ENCODE results near the gene ITSN1.

- no peak for TF ChIP-seq CTCF (IDR thresholded peaks at IDR 0.05)
- TF ChIP-seq POLR2A (IDR thresholded peaks at IDR 0.05): no peak
These were observed 107.7 kb downstream of the ITSN1 start for GRCh38 chr21:33750017-33750416.
